HCT116 (cell line): Measurements from ENCODE around the gene LAYN. TPM values are rescaled to one million over a fixed set of nuclear protein-coding genes. Genes with fewer than 3 reads are reported as not detected.

Experiments
- ATAC-seq: fragments of 200-7000 bp; cut with Tn5 transposase; 2 replicates; pipeline ENCODE4 v1.9.1; 2020; ENCODE audit warnings: mild to moderate bottlenecking, moderate library complexity
- BruUV-seq: library from RNA; stranded (reverse); fragments of 400-500 nt; replicated peaks from 2 replicates; lab custom pipeline; 2021; lab: Mats Ljungman, UMichigan
- CTCF ChIA-PET: fragments of 300-600 bp; sonication (Branson Sonifier 250); formaldehyde crosslinking; loops from one replicate; lab custom pipeline; 2021; ENCODE audit warnings: antibody characterized with exemption; lab: Charles Lee
- POLR2A ChIA-PET: fragments of 300-600, 350-600 bp; sonication (Branson Sonifier 250); formaldehyde crosslinking; loops from one replicate; lab custom pipeline; 2021; ENCODE audit warnings: antibody characterized with exemption; lab: Charles Lee
- RAD21 ChIA-PET, 2 experiments: fragments of 300-600 bp; sonication (Branson Sonifier 250); formaldehyde crosslinking; loops; one replicate each; lab custom pipeline; 2023; ENCODE audit warnings: low total read pairs in 2 of 2; ENCODE audit not compliant: uncharacterized antibody in 2 of 2, unreplicated experiment in 2 of 2, low non-redundant PET in 1 of 2; lab: Charles Lee
- DNase-seq: peaks from one replicate; pipeline ENCODE4 v3.0.0-alpha.2; 2010; ENCODE audit warnings: low read depth, low spot score
- H2AFZ ChIP-seq: fragments of 200-600 bp; shearing (Covaris generic), sonication (generic); 2 replicates; pipeline ENCODE4 v1.6.1; 2017; ENCODE audit warnings: low read depth, mixed run types, mixed read lengths, antibody characterized with exemption, low read length; ENCODE audit not compliant: poor library complexity, severe bottlenecking
- H3K27ac ChIP-seq: 2 replicates; pipeline ENCODE4 v1.5.1; 2012; ENCODE audit warnings: low read depth, low read length
- H3K27me3 ChIP-seq: fragments of 200-600 bp; sonication (generic); 2 replicates; pipeline ENCODE4 v1.6.1; 2016; ENCODE audit warnings: mixed run types, low read length, mixed read lengths; ENCODE audit not compliant: insufficient read depth
- H3K36me3 ChIP-seq, 2 experiments: fragments of 200-500 bp in 1 of 2; fragments of 200-600 bp in 1 of 2; sonication (Bioruptor generic) in 1 of 2; sonication (generic) in 1 of 2; 2 replicates each; pipeline versions ENCODE4 v1.5.1 to v1.6.1; 2014 to 2016; ENCODE audit warnings: low read length in 2 of 2, inconsistent platforms in 1 of 2, mixed read lengths in 1 of 2, mixed run types in 1 of 2; ENCODE audit not compliant: insufficient read depth in 2 of 2, control insufficient read depth in 1 of 2
- H3K4me1 ChIP-seq, 2 experiments: fragments of 200-600 bp in 1 of 2; sonication (generic) in 1 of 2; 2 replicates each; pipeline versions ENCODE4 v1.5.1 to v1.6.1; 2012 to 2017; ENCODE audit warnings: low read length in 2 of 2, inconsistent platforms in 1 of 2, mild to moderate bottlenecking in 1 of 2, mixed read lengths in 1 of 2, mixed run types in 1 of 2, moderate library complexity in 1 of 2; ENCODE audit not compliant: insufficient read depth in 2 of 2, control insufficient read depth in 1 of 2
- H3K4me2 ChIP-seq: fragments of 200-600 bp; sonication (generic); 2 replicates; pipeline ENCODE4 v1.6.1; 2017; ENCODE audit warnings: mixed run types, low read length, mixed read lengths
- H3K4me3 ChIP-seq, 2 experiments: fragments of 200-600 bp in 1 of 2; sonication (generic) in 1 of 2; replicated peaks in 1 of 2; 2 replicates each; pipeline ENCODE4 v1.5.1; 2011 to 2016; ENCODE audit warnings: low read length in 2 of 2, control low read depth in 1 of 2, low read depth in 1 of 2, mild to moderate bottlenecking in 1 of 2, mixed read lengths in 1 of 2, mixed run types in 1 of 2
- H3K79me2 ChIP-seq: fragments of 200-600 bp; sonication (generic); 2 replicates; pipeline ENCODE4 v1.6.1; 2017; ENCODE audit warnings: mild to moderate bottlenecking, mixed run types, low read length, moderate library complexity, mixed read lengths; ENCODE audit not compliant: insufficient read depth
- H3K9ac ChIP-seq: fragments of 200-600 bp; sonication (generic); 2 replicates; pipeline ENCODE4 v1.6.1; 2016; ENCODE audit warnings: low read length, mixed read lengths
- H3K9me2 ChIP-seq: fragments of 200-600 bp; sonication (generic), shearing (Covaris generic); 2 replicates; pipeline ENCODE4 v1.6.1; 2017; ENCODE audit warnings: mixed run types, mild to moderate bottlenecking, moderate library complexity; ENCODE audit not compliant: insufficient read depth
- H3K9me3 ChIP-seq, 2 experiments: fragments of 200-500 bp in 1 of 2; fragments of 200-600 bp in 1 of 2; sonication (Bioruptor generic) in 1 of 2; sonication (generic) in 1 of 2; 2 replicates each; pipeline ENCODE4 v1.6.1; 2014 to 2017; ENCODE audit warnings: low read length in 2 of 2, mixed read lengths in 2 of 2, inconsistent platforms in 1 of 2, low read depth in 1 of 2, mild to moderate bottlenecking in 1 of 2, mixed run types in 1 of 2, moderate library complexity in 1 of 2; ENCODE audit not compliant: control insufficient read depth in 1 of 2, insufficient read depth in 1 of 2
- H4K20me1 ChIP-seq: fragments of 200-600 bp; sonication (generic), shearing (Covaris generic); 2 replicates; pipeline ENCODE4 v1.6.1; 2017; ENCODE audit warnings: mixed run types, mild to moderate bottlenecking, moderate library complexity; ENCODE audit not compliant: insufficient read depth
- CBX3 ChIP-seq: IDR thresholded peaks from 2 replicates; pipeline ENCODE4 v1.6.1; 2012; ENCODE audit warnings: low read depth
- CTCF ChIP-seq, 3 experiments: fragments of 200-600 bp in 1 of 3; sonication (generic) in 1 of 3; IDR thresholded peaks in 2 of 3; conservative IDR thresholded peaks in 1 of 3; 2 replicates each; pipeline ENCODE4 v1.5.1; 2012 to 2017; ENCODE audit warnings: low read depth in 2 of 3, low read length in 2 of 3, antibody characterized with exemption in 1 of 3, borderline replicate concordance in 1 of 3, control low read depth in 1 of 3, mild to moderate bottlenecking in 1 of 3, mixed read lengths in 1 of 3, mixed run types in 1 of 3, moderate library complexity in 1 of 3; ENCODE audit not compliant: insufficient read depth in 1 of 3
- EGR1 ChIP-seq: IDR thresholded peaks from 2 replicates; pipeline ENCODE4 v1.6.1; 2012; ENCODE audit warnings: low read depth
- ELF1 ChIP-seq: IDR thresholded peaks from 2 replicates; pipeline ENCODE4 v1.6.1; 2012; ENCODE audit warnings: low read depth, borderline replicate concordance
- EZH2 ChIP-seq: fragments of 200-600 bp; sonication (generic); IDR thresholded peaks from 2 replicates; pipeline ENCODE4 v1.6.1; 2017; ENCODE audit warnings: antibody characterized with exemption, mixed run types
- MAX ChIP-seq: IDR thresholded peaks from 2 replicates; pipeline ENCODE4 v1.6.1; 2012
- POLR2A ChIP-seq: IDR thresholded peaks from 2 replicates; pipeline ENCODE4 v1.7.0; 2011; ENCODE audit warnings: borderline replicate concordance; ENCODE audit not compliant: insufficient read depth, insufficient read length; ENCODE audit errors: extremely low read depth
- SP1 ChIP-seq: IDR thresholded peaks from 2 replicates; pipeline ENCODE4 v1.6.1; 2012; ENCODE audit warnings: low read depth
- YY1 ChIP-seq: IDR thresholded peaks from 2 replicates; pipeline ENCODE4 v1.6.1; 2011; ENCODE audit warnings: low read length, low read depth, moderate library complexity, mild to moderate bottlenecking; ENCODE audit not compliant: insufficient replicate concordance; ENCODE audit errors: extremely low read depth
- ZFX ChIP-seq: fragments of 450-650 bp; IDR thresholded peaks from 2 replicates; pipeline ENCODE4 v1.6.1; 2017
- intact Hi-C: fragments of 100-400 bp; cut with micrococcal nuclease; formaldehyde crosslinking; loops from 2 replicates; pipeline ENCODE4 v1.10.0; 2022
- total RNA-seq: library from RNA; stranded (reverse); gene quantifications from one replicate; pipeline ENCODE4 v1.2.1, GENCODE V29; 2021; ENCODE audit not compliant: unreplicated experiment

The LAYN gene
- total RNA-seq, 1 experiment from 2014 or later = not detected

GRCh38 chr11:111523343-111523742 is 17.2 kb upstream of the LAYN start:
- Histone ChIP-seq H4K20me1 (no peaks in the 10 kb centered on the region), H3K27ac (no peak overlapping the region), H3K36me3 (no peaks in the 10 kb centered on the region), H3K79me2 (no peaks in the 10 kb centered on the region), H3K9ac (no peak overlapping the region), H3K9me2 (no peaks in the 10 kb centered on the region), H2AFZ (no peak overlapping the region), H3K4me3 (no peak overlapping the region), H3K27me3 (no peaks in the 10 kb centered on the region), H3K4me1 (peaks cover 0 to 11% of the 10 kb centered on the region in 2 experiments; a peak in 1 of 4 replicates), H3K4me2 (no peak overlapping the region), H3K9me3 (no peaks in the 10 kb centered on the region)
- no peak for ATAC-seq
- RAD21 ChIA-PET = no interaction called here
- TF ChIP-seq MAX = no peak
- POLR2A ChIA-PET = no interaction called here
- BruUV-seq = no TSS peak
- intact Hi-C loops = no loop called here
- CTCF ChIA-PET = no interaction called here
- no peak for DNase-seq

GRCh38 chr11:111524056-111524455 is 16.5 kb upstream of the LAYN start:
- Histone ChIP-seq H3K27ac (no peak overlapping the region), H2AFZ (no peak overlapping the region), H3K4me2 (no peak overlapping the region), H3K9me3 (no peaks in the 10 kb centered on the region), H3K4me3 (no peak overlapping the region), H3K4me1 (peaks cover 0 to 11% of the 10 kb centered on the region in 2 experiments; a peak in 1 of 4 replicates), H3K9ac (no peak overlapping the region), H3K27me3 (no peaks in the 10 kb centered on the region), H3K79me2 (no peaks in the 10 kb centered on the region), H3K9me2 (no peaks in the 10 kb centered on the region), H3K36me3 (no peaks in the 10 kb centered on the region), H4K20me1 (no peaks in the 10 kb centered on the region)
- no peak for DNase-seq
- ChIA-PET POLR2A (no interaction called here), CTCF (no interaction called here), RAD21 (no interaction called here)
- BruUV-seq = no TSS peak
- intact Hi-C loops = no loop called here
- no peak for TF ChIP-seq SP1
- no peak for TF ChIP-seq EZH2
- no peak for TF ChIP-seq YY1
- no peak for TF ChIP-seq CBX3
- no peak for TF ChIP-seq EGR1
- TF ChIP-seq ZFX = no peak
- no peak for TF ChIP-seq CTCF (IDR thresholded peaks at IDR 0.05 in 2 of 3, conservative IDR thresholded peaks at IDR 0.05 in 1 of 3; ENCODE audit: borderline replicate concordance in 1 of 3, insufficient read depth in 1 of 3, low read depth in 2 of 3, low read length in 2 of 3)
- TF ChIP-seq POLR2A = no peak
- TF ChIP-seq ELF1 = no peak
- no peak for ATAC-seq
